NCI-H187 (cell line): ENCODE results near the gene SYNE1.

ENCODE experiments used
- DNase-seq, 2 experiments: peaks; one replicate each; lab custom pipeline; 2025; lab: John Stamatoyannopoulos, UW

The SYNE1 gene

GRCh38 chr6:152314483-152314832, 322.7 kb downstream of the SYNE1 start:
- DNase-seq = no peak

GRCh38 chr6:152313542-152314482, 323.4 kb downstream of the SYNE1 start:
- no peak for DNase-seq

GRCh38 chr6:152312434-152312833, 324.7 kb downstream of the SYNE1 start:
- DNase-seq = no peak

GRCh38 chr6:152310371-152310954, 326.7 kb downstream of the SYNE1 start:
- DNase-seq = no peak

- DNase-seq = no peak
Observed at GRCh38 chr6:152309648-152310047, 327.5 kb downstream of the SYNE1 start.

- no peak for DNase-seq
Observed at GRCh38 chr6:152309006-152309405, 328.2 kb downstream of the SYNE1 start.

- no peak for DNase-seq
Observed at GRCh38 chr6:152308306-152308705, 328.9 kb downstream of the SYNE1 start.

GRCh38 chr6:152305672-152306071, 331.5 kb downstream of the SYNE1 start:
- no peak for DNase-seq

- no peak for DNase-seq
Observed at GRCh38 chr6:152301765-152302568, 335.2 kb downstream of the SYNE1 start.

GRCh38 chr6:152301021-152301764, 336.0 kb downstream of the SYNE1 start:
- no peak for DNase-seq

- DNase-seq = no peak
Observed at GRCh38 chr6:152300517-152300916, 336.6 kb downstream of the SYNE1 start.

GRCh38 chr6:152298848-152299735, 338.1 kb downstream of the SYNE1 start:
- DNase-seq = no peak

- DNase-seq = no peak
Observed at GRCh38 chr6:152298055-152298647, 339.0 kb downstream of the SYNE1 start.

- DNase-seq = no peak
Observed at GRCh38 chr6:152296648-152297376, 340.4 kb downstream of the SYNE1 start.

- DNase-seq = no peak
Observed at GRCh38 chr6:152295920-152296319, 341.2 kb downstream of the SYNE1 start.

- DNase-seq = no peak
Observed at GRCh38 chr6:152295346-152295745, 341.8 kb downstream of the SYNE1 start.

GRCh38 chr6:152293404-152293803, 343.8 kb downstream of the SYNE1 start:
- no peak for DNase-seq

GRCh38 chr6:152292555-152292954, 344.6 kb downstream of the SYNE1 start:
- DNase-seq = no peak

- DNase-seq = no peak
Observed at GRCh38 chr6:152290693-152291092, 346.5 kb downstream of the SYNE1 start.

- DNase-seq = no peak
Observed at GRCh38 chr6:152277826-152278329, 359.3 kb downstream of the SYNE1 start.
